PC-3 (cell line): ENCODE measurements around the gene PTCD1. TPM values are rescaled to one million over a fixed set of nuclear protein-coding genes. Genes with fewer than 3 reads are reported as not detected.
"Not testable (repeated sequence)": the region's sequence is repeated elsewhere in the genome, so short reads cannot be mapped to it uniquely, and the experiment has no call there.

Experiments used
- ATAC-seq: fragments of 200-7000 bp; cut with Tn5 transposase; 2 replicates; pipeline ENCODE4 v1.9.1; 2020; ENCODE audit warnings: mild to moderate bottlenecking, moderate library complexity
- BruUV-seq: library from RNA; stranded (reverse); fragments of 400-500 nt; replicated peaks from 2 replicates; lab custom pipeline; 2021; lab: Mats Ljungman, UMichigan
- CTCF ChIA-PET: fragments of 300-600 bp; sonication (Branson Sonifier 250); formaldehyde crosslinking; loops from one replicate; lab custom pipeline; 2022; ENCODE audit warnings: antibody characterized with exemption; lab: Charles Lee
- POLR2A ChIA-PET: fragments of 300-600 bp; sonication (Branson Sonifier 250); formaldehyde crosslinking; loops from one replicate; lab custom pipeline; 2022; ENCODE audit warnings: antibody characterized with exemption; ENCODE audit not compliant: unreplicated experiment; lab: Charles Lee
- DNase-seq: peaks from one replicate; pipeline ENCODE4 v3.0.0-alpha.2; 2015
- H2AFZ ChIP-seq: fragments of 300-600 bp; sonication (generic); 2 replicates; pipeline ENCODE4 v1.6.0; 2016; ENCODE audit warnings: antibody characterized with exemption, low read length
- H3F3A ChIP-seq: fragments of 300-600 bp; sonication (generic); one replicate; pipeline ENCODE4 v1.6.0; 2017; ENCODE audit warnings: antibody characterized with exemption, low read length, control low read depth, mild to moderate bottlenecking; ENCODE audit not compliant: unreplicated experiment
- H3K27ac ChIP-seq: fragments of 300-600 bp; sonication (generic); 2 replicates; pipeline ENCODE4 v1.5.1; 2016; ENCODE audit warnings: mild to moderate bottlenecking, low read length
- H3K27me3 ChIP-seq: fragments of 300-600 bp; sonication (generic); 2 replicates; pipeline ENCODE4 v1.6.1; 2016; ENCODE audit warnings: low read length, mixed read lengths
- H3K36me3 ChIP-seq: fragments of 300-600 bp; sonication (generic); 2 replicates; pipeline ENCODE4 v1.6.1; 2016; ENCODE audit warnings: low read depth, mixed run types, low read length, mixed read lengths
- H3K4me1 ChIP-seq: fragments of 300-600 bp; sonication (generic); 2 replicates; pipeline ENCODE4 v1.5.1; 2016; ENCODE audit warnings: low read length; ENCODE audit not compliant: insufficient read depth
- H3K4me2 ChIP-seq: fragments of 300-600 bp; sonication (generic); 2 replicates; pipeline ENCODE4 v1.6.0; 2016; ENCODE audit warnings: low read length
- H3K4me3 ChIP-seq: fragments of 300-600 bp; sonication (generic); 2 replicates; pipeline ENCODE4 v1.5.1; 2016; ENCODE audit warnings: mild to moderate bottlenecking, low read length, mixed read lengths
- H3K79me2 ChIP-seq: fragments of 300-600 bp; sonication (generic); 2 replicates; pipeline ENCODE4 v1.6.1; 2017; ENCODE audit warnings: low read length, mixed read lengths
- H3K9ac ChIP-seq: fragments of 300-600 bp; sonication (generic); 2 replicates; pipeline ENCODE4 v1.6.0; 2016; ENCODE audit warnings: mild to moderate bottlenecking, low read length
- H3K9me2 ChIP-seq: fragments of 300-600 bp; sonication (generic); replicated peaks from 2 replicates; pipeline ENCODE4 v1.6.1; 2016; ENCODE audit warnings: mixed run types, low read length, mixed read lengths
- H3K9me3 ChIP-seq: fragments of 300-600 bp; sonication (generic); 2 replicates; pipeline ENCODE4 v1.6.1; 2016; ENCODE audit warnings: low read length, mixed read lengths
- H4K20me1 ChIP-seq: fragments of 300-600 bp; sonication (generic); 2 replicates; pipeline ENCODE4 v1.6.1; 2016; ENCODE audit warnings: low read length, mixed read lengths
- CTCF ChIP-seq: fragments of 300-600 bp; sonication (generic); conservative IDR thresholded peaks from 2 replicates; pipeline ENCODE4 v1.5.1; 2017; ENCODE audit warnings: antibody characterized with exemption, low read depth, mild to moderate bottlenecking, low read length
- EZH2 ChIP-seq: fragments of 300-600 bp; sonication (generic); IDR thresholded peaks from one replicate; pipeline ENCODE4 v1.6.1; 2017; ENCODE audit warnings: antibody characterized with exemption, mild to moderate bottlenecking, low read length; ENCODE audit not compliant: unreplicated experiment
- EZH2phosphoT487 ChIP-seq: fragments of 300-600 bp; sonication (generic); IDR thresholded peaks from 2 replicates; pipeline ENCODE4 v1.6.1; 2018; ENCODE audit warnings: mild to moderate bottlenecking, antibody characterized with exemption, low read length, borderline replicate concordance
- intact Hi-C: fragments of 100-400 bp; cut with micrococcal nuclease; formaldehyde crosslinking; loops from 2 replicates; pipeline ENCODE4 v1.9.0; 2023
- total RNA-seq: library from RNA; depleted of rRNA; stranded (reverse); fragments of >200 nt; gene quantifications from 2 replicates; pipeline ENCODE4 v1.2.3, GENCODE V29; 2014

PTCD1 gene
- total RNA-seq, 1 experiment from 2014 or later = 10.4 TPM

- BruUV-seq = no TSS peak
- no peak for ATAC-seq
- POLR2A ChIA-PET = no interaction called here
These were observed 19.1 kb downstream of the PTCD1 start for GRCh38 chr7:99419323-99420021.

GRCh38 chr7:99418260-99418659, 20.3 kb downstream of the PTCD1 start:
- no peaks in the 10 kb centered on the region for H3K27me3 ChIP-seq
- DNase-seq (no peak), ATAC-seq (no peak)
- no peaks in the 10 kb centered on the region for H3K9me3 ChIP-seq
- ChIA-PET CTCF (no interaction called here), POLR2A (no interaction called here)
- H3K9me2 ChIP-seq = no peaks in the 10 kb centered on the region
- H4K20me1 ChIP-seq = no peaks in the 10 kb centered on the region
- no TSS peak for BruUV-seq
- H3K4me3 ChIP-seq = no peak overlapping the region
- no peak overlapping the region for H2AFZ ChIP-seq
- no peak overlapping the region for H3K27ac ChIP-seq
- H3K9ac ChIP-seq = no peak overlapping the region
- intact Hi-C loops = no loop called here
- H3K36me3 ChIP-seq = peaks cover 42% of the 10 kb centered on the region
- TF ChIP-seq EZH2 = no peak
- no peak for TF ChIP-seq EZH2phosphoT487
- no peak for TF ChIP-seq CTCF
- no peaks in the 10 kb centered on the region; the same call in 1 of the 2 replicates for H3K79me2 ChIP-seq
- no peak overlapping the region for H3K4me2 ChIP-seq
- H3K4me1 ChIP-seq = no peaks in the 10 kb centered on the region
- no peaks in the 10 kb centered on the region for H3F3A ChIP-seq

More at GRCh38 chr7:99419323-99420021, 19.1 kb downstream of the PTCD1 start:
- H3K4me3 ChIP-seq = no peak overlapping the region
- H3K4me2 ChIP-seq = no peak overlapping the region
- TF ChIP-seq EZH2phosphoT487 (no peak), CTCF (no peak), EZH2 (no peak)
- no peaks in the 10 kb centered on the region for H3K79me2 ChIP-seq
- H3K9me2 ChIP-seq = no peaks in the 10 kb centered on the region
- no peaks in the 10 kb centered on the region for H3K4me1 ChIP-seq
- H3F3A ChIP-seq = no peaks in the 10 kb centered on the region
- no peak overlapping the region for H3K9ac ChIP-seq
- intact Hi-C loops = no loop called here
- H3K27ac ChIP-seq = no peak overlapping the region
- no peaks in the 10 kb centered on the region for H4K20me1 ChIP-seq
- CTCF ChIA-PET = no interaction called here
- DNase-seq = no peak
- no peaks in the 10 kb centered on the region for H3K9me3 ChIP-seq
- H3K36me3 ChIP-seq = peaks cover 37% of the 10 kb centered on the region
- no peak overlapping the region for H2AFZ ChIP-seq
- no peaks in the 10 kb centered on the region for H3K27me3 ChIP-seq

- H3K4me3 ChIP-seq, ATAC-seq, BruUV-seq, H3K4me1 ChIP-seq, H3K79me2 ChIP-seq, H3K27me3 ChIP-seq, H3K9ac ChIP-seq, H3K4me2 ChIP-seq, H2AFZ ChIP-seq, intact Hi-C loops, H3K9me2 ChIP-seq, H3F3A ChIP-seq, H3K27ac ChIP-seq, H3K9me3 ChIP-seq, H4K20me1 ChIP-seq: not testable (repeated sequence)
- CTCF ChIA-PET = interaction anchor here (0.7 kb wide), 2 partner anchors 40 to 637 kb away, joined by 7 to 9 read pairs; no protein-coding TSS in a partner anchor
- H3K36me3 ChIP-seq = peaks cover 60% of the 10 kb centered on the region
- peak; percentile 69 for DNase-seq
- TF ChIP-seq CTCF = peak; percentile 49
- POLR2A ChIA-PET = interaction anchor here (0.6 kb wide), 2 partner anchors 472 to 580 kb away, joined by 4 to 6 read pairs; no protein-coding TSS in a partner anchor
These were observed 23.0 kb downstream of the PTCD1 start for GRCh38 chr7:99415513-99416127.
